PC-3 (cell line): ENCODE measurements around the gene ALG13. TPM values are rescaled to one million over a fixed set of nuclear protein-coding genes. Genes with fewer than 3 reads are reported as not detected.

Experiments
- ATAC-seq: fragments of 200-7000 bp; cut with Tn5 transposase; 2 replicates; pipeline ENCODE4 v1.9.1; 2020; ENCODE audit warnings: mild to moderate bottlenecking, moderate library complexity
- Bru-seq: library from RNA; stranded (reverse); fragments of 400-500 nt; gene quantifications from one replicate; lab custom pipeline; 2021; lab: Mats Ljungman, UMichigan
- BruChase-seq, 2 experiments: library from RNA; stranded (reverse); fragments of 400-500 nt; gene quantifications; one replicate each; lab custom pipeline; 2021; lab: Mats Ljungman, UMichigan
- BruUV-seq: library from RNA; stranded (reverse); fragments of 400-500 nt; replicated peaks from 2 replicates; lab custom pipeline; 2021; lab: Mats Ljungman, UMichigan
- CTCF ChIA-PET: fragments of 300-600 bp; sonication (Branson Sonifier 250); formaldehyde crosslinking; loops from one replicate; lab custom pipeline; 2022; ENCODE audit warnings: antibody characterized with exemption; lab: Charles Lee
- POLR2A ChIA-PET: fragments of 300-600 bp; sonication (Branson Sonifier 250); formaldehyde crosslinking; loops from one replicate; lab custom pipeline; 2022; ENCODE audit warnings: antibody characterized with exemption; ENCODE audit not compliant: unreplicated experiment; lab: Charles Lee
- DNase-seq: peaks from one replicate; pipeline ENCODE4 v3.0.0-alpha.2; 2015
- H2AFZ ChIP-seq: fragments of 300-600 bp; sonication (generic); 2 replicates; pipeline ENCODE4 v1.6.0; 2016; ENCODE audit warnings: antibody characterized with exemption, low read length
- H3F3A ChIP-seq: fragments of 300-600 bp; sonication (generic); one replicate; pipeline ENCODE4 v1.6.0; 2017; ENCODE audit warnings: antibody characterized with exemption, low read length, control low read depth, mild to moderate bottlenecking; ENCODE audit not compliant: unreplicated experiment
- H3K27ac ChIP-seq: fragments of 300-600 bp; sonication (generic); 2 replicates; pipeline ENCODE4 v1.5.1; 2016; ENCODE audit warnings: mild to moderate bottlenecking, low read length
- H3K27me3 ChIP-seq: fragments of 300-600 bp; sonication (generic); 2 replicates; pipeline ENCODE4 v1.6.1; 2016; ENCODE audit warnings: low read length, mixed read lengths
- H3K36me3 ChIP-seq: fragments of 300-600 bp; sonication (generic); 2 replicates; pipeline ENCODE4 v1.6.1; 2016; ENCODE audit warnings: low read depth, mixed run types, low read length, mixed read lengths
- H3K4me1 ChIP-seq: fragments of 300-600 bp; sonication (generic); 2 replicates; pipeline ENCODE4 v1.5.1; 2016; ENCODE audit warnings: low read length; ENCODE audit not compliant: insufficient read depth
- H3K4me2 ChIP-seq: fragments of 300-600 bp; sonication (generic); 2 replicates; pipeline ENCODE4 v1.6.0; 2016; ENCODE audit warnings: low read length
- H3K4me3 ChIP-seq: fragments of 300-600 bp; sonication (generic); 2 replicates; pipeline ENCODE4 v1.5.1; 2016; ENCODE audit warnings: mild to moderate bottlenecking, low read length, mixed read lengths
- H3K79me2 ChIP-seq: fragments of 300-600 bp; sonication (generic); 2 replicates; pipeline ENCODE4 v1.6.1; 2017; ENCODE audit warnings: low read length, mixed read lengths
- H3K9ac ChIP-seq: fragments of 300-600 bp; sonication (generic); 2 replicates; pipeline ENCODE4 v1.6.0; 2016; ENCODE audit warnings: mild to moderate bottlenecking, low read length
- H3K9me2 ChIP-seq: fragments of 300-600 bp; sonication (generic); replicated peaks from 2 replicates; pipeline ENCODE4 v1.6.1; 2016; ENCODE audit warnings: mixed run types, low read length, mixed read lengths
- H3K9me3 ChIP-seq: fragments of 300-600 bp; sonication (generic); 2 replicates; pipeline ENCODE4 v1.6.1; 2016; ENCODE audit warnings: low read length, mixed read lengths
- H4K20me1 ChIP-seq: fragments of 300-600 bp; sonication (generic); 2 replicates; pipeline ENCODE4 v1.6.1; 2016; ENCODE audit warnings: low read length, mixed read lengths
- CTCF ChIP-seq: fragments of 300-600 bp; sonication (generic); conservative IDR thresholded peaks from 2 replicates; pipeline ENCODE4 v1.5.1; 2017; ENCODE audit warnings: antibody characterized with exemption, low read depth, mild to moderate bottlenecking, low read length
- EZH2 ChIP-seq: fragments of 300-600 bp; sonication (generic); IDR thresholded peaks from one replicate; pipeline ENCODE4 v1.6.1; 2017; ENCODE audit warnings: antibody characterized with exemption, mild to moderate bottlenecking, low read length; ENCODE audit not compliant: unreplicated experiment
- EZH2phosphoT487 ChIP-seq: fragments of 300-600 bp; sonication (generic); IDR thresholded peaks from 2 replicates; pipeline ENCODE4 v1.6.1; 2018; ENCODE audit warnings: mild to moderate bottlenecking, antibody characterized with exemption, low read length, borderline replicate concordance
- intact Hi-C: fragments of 100-400 bp; cut with micrococcal nuclease; formaldehyde crosslinking; loops from 2 replicates; pipeline ENCODE4 v1.9.0; 2023
- long read RNA-seq: library from polyadenylated mRNA; unstranded; transcript quantifications from one replicate; pipeline ENCODE4 v2.0.0, GENCODE V29; 2021; ENCODE audit not compliant: unreplicated experiment
- total RNA-seq: library from RNA; depleted of rRNA; stranded (reverse); fragments of >200 nt; gene quantifications from 2 replicates; pipeline ENCODE4 v1.2.3, GENCODE V29; 2014; rRNA removed

Gene ALG13
- total RNA-seq (79.0 and 101 TPM in 2 replicates), Bru-seq, nascent RNA (percentile 78 among the genes with signal in this experiment), BruChase-seq, experiment 1, labeled RNA remaining after a 6-hour chase (percentile 86 among the genes with signal in this experiment), BruChase-seq, experiment 2, labeled RNA remaining after a 2-hour chase (percentile 92 among the genes with signal in this experiment)
- long read RNA-seq, transcript ALG13-202 (4 exons, 2,770 nt) = major isoform, 16 of 42 reads
- long read RNA-seq, transcript ALG13-207 (4 exons, 916 nt) = minor isoform, 7 of 42 reads
- long read RNA-seq, partial matches to known transcripts = 9 of 42 reads
- long read RNA-seq, other reads (novel, unspliced or antisense) = 4 of 42 reads

DNA sequence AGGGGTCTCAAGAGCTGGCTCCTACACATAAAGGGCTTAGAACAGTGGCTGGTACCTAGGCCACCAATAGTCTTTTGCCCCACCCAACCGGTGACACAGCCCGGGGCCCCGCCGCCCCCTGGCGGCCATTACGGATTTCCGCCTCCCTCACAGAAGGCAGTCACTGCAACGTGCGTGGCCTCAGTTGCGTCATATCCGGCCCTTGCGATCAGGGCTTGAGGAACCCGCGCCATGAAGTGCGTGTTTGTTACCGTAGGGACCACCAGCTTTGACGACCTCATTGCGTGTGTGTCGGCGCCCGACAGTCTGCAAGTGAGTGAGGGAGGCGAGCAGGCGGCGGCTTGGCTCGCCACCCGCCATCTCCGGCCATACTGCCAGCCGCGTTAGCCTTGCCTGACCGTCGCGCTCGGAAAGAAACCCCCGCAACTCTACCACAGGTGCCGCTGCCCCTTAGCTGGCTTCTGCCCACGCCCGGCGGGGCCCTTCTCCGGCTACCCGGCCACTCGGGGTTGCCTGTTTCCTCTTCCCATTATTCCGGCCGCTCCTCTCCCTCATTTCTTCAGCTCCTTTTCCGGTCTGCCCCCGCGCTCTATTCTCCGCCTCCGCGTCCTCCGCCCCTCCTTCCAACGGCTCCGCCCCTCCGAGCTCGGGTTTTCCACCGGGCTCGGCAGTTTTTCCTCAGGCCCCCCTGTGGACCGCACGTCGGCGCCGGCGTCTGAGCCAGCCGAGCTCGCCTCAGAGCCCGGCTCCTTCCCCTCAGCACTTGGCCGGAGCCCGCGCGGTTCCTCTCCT is at the start of gene ALG13:
TSS of gene ALG13 (plus strand) at position 183 of the 792 bp plus-strand sequence. CDS start at position 232, 49 bp downstream.
- TF ChIP-seq EZH2 (no peak), CTCF (peak; percentile 67), EZH2phosphoT487 (no peak)
- H3K9me3 ChIP-seq = no peaks in the 10 kb centered on the region
- CTCF ChIA-PET = interaction anchor here (0.5 to 0.7 kb wide), 2 partner anchors 78 to 79 kb away, joined by 3 to 5 read pairs; no protein-coding TSS in a partner anchor

DNA sequence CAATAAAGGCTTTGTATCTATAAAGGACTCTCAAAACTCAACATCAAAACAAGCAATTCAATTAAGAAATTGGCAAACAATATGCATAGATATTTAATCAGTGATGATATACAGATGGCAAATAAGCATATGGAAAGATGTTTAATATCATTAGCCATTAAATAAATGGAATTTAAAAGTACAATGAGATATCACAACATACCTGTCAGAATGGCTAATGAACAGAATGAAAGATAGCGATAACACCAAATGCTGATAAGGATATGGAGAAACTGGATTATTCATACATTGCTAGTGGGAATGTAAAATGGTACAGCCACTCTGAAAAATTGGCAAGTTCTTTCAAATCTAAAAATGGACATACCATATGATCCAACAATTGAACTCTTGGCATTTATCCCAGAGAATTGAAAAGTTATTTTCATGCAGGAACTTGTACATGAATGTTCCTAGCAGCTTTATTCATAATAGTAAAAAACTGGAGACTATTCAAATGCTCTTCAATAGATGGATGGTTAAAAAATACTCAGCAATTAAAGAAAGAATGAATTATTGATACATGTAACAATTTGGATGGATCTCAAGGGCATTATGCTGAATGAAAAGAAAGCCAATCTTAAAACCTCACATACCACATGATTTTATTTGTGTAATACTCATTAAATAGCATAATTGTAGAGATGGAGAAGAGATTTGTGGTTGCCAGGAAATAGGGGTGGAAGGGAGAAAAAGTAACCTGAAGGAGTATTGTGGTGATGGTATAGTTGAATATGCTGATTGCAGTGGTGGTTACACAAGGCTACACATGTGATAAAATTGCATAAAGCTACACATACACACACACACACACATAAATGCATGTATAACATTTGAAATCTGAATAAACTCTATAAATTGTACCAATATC is 45.9 kb upstream of the ALG13 start:
- no peak for ATAC-seq
- intact Hi-C loops = no loop called here
- H3K4me1 ChIP-seq = no peaks in the 10 kb centered on the region
- no peak for TF ChIP-seq CTCF
- TF ChIP-seq EZH2phosphoT487 = no peak
- no peaks in the 10 kb centered on the region for H3K36me3 ChIP-seq
- H4K20me1 ChIP-seq = no peaks in the 10 kb centered on the region
- H3K4me3 ChIP-seq = no peak overlapping the region
- DNase-seq = no peak
- H3K9ac ChIP-seq = no peak overlapping the region
- no peaks in the 10 kb centered on the region for H3F3A ChIP-seq
- no peak overlapping the region for H3K4me2 ChIP-seq
- no peak overlapping the region for H2AFZ ChIP-seq
- POLR2A ChIA-PET = no interaction called here
- no TSS peak for BruUV-seq
- CTCF ChIA-PET = no interaction called here
- no peaks in the 10 kb centered on the region for H3K9me3 ChIP-seq
- no peaks in the 10 kb centered on the region for H3K79me2 ChIP-seq
- H3K27ac ChIP-seq = no peak overlapping the region
- no peaks in the 10 kb centered on the region for H3K9me2 ChIP-seq
- H3K27me3 ChIP-seq = no peaks in the 10 kb centered on the region

More for the DNA sequence above, at the start of gene ALG13:
- Histone ChIP-seq H3K9ac (peak within 1 kb of the TSS; percentile 100), H3K4me3 (peak within 1 kb of the TSS; percentile 89), H3K36me3 (peaks cover 26% of the 10 kb centered on the region), H3K4me2 (peak within 1 kb of the TSS; percentile 70), H2AFZ (peak within 1 kb of the TSS; percentile 94), H3K27ac (peak within 1 kb of the TSS; percentile 97), H3F3A (no peaks in the 10 kb centered on the region), H3K27me3 (no peaks in the 10 kb centered on the region), H3K79me2 (peaks cover 26% of the 10 kb centered on the region), H4K20me1 (peaks cover 13% of the 10 kb centered on the region; the same call in 1 of the 2 replicates), H3K9me2 (no peaks in the 10 kb centered on the region), H3K4me1 (peaks cover 11% of the 10 kb centered on the region)
- POLR2A ChIA-PET = interaction anchor here (0.6 to 0.9 kb wide), 3 partner anchors 34 to 1307 kb away, joined by 3 to 5 read pairs (median 5); no protein-coding TSS in a partner anchor
- ATAC-seq (peak; percentile 92), DNase-seq (peak; percentile 87)
- intact Hi-C loops = no loop called here
- TSS peak; percentile 90 for BruUV-seq
